ENCODE measurements around the gene CHD1. TPM values are rescaled to one million over a fixed set of nuclear protein-coding genes. Genes with fewer than 3 reads are reported as not detected.

CHD1 gene
- total and polyA plus RNA-seq, 2 of the 4 experiments (the other 2 are of a cell fraction): 12.3 to 33.7 TPM

- DNase-seq: no peak
- POLR2A ChIA-PET (ENCODE audit: unreplicated experiment): no interaction called here
- H4K5ac ChIP-seq (ENCODE audit: low read depth, low read length): no peak overlapping the region
- WGBS, 2 experiments (ENCODE audit: extremely low coverage in 2 of 2, insufficient read length in 1 of 2): no CpG with 5 or more reads among the region's 3 CpGs
- ATAC-seq (ENCODE audit: low read depth): no peak
- H3K14ac ChIP-seq (replicated peaks; ENCODE audit: low read depth, low read length): no peak overlapping the region
- H3K27me3 ChIP-seq (ENCODE audit: control insufficient read depth, insufficient read depth, low read length): no peaks in the 10 kb centered on the region
- H3K9ac ChIP-seq (ENCODE audit: low read depth, low read length): no peak overlapping the region
- H3K23ac ChIP-seq (ENCODE audit: low read depth, low read length): no peak overlapping the region
- no peak overlapping the region for H3K18ac ChIP-seq (ENCODE audit: low read depth, low read length)
- no peak overlapping the region for H4K8ac ChIP-seq (ENCODE audit: low read depth in 2 of 2, low read length in 2 of 2)
- in situ Hi-C loops (cut with MboI; ENCODE audit: low sequenced_read_pairs): no loop called here
- no peak overlapping the region for H4K91ac ChIP-seq (ENCODE audit: insufficient read depth, low read depth, low read length)
- no peak for TF ChIP-seq USF2 (IDR thresholded peaks at IDR 0.05; ENCODE audit: low read depth, low read length)
- peak; percentile 33 for TF ChIP-seq MAFK (IDR thresholded peaks at IDR 0.05; ENCODE audit: low read depth, low read length)
- no peak overlapping the region for H3K27ac ChIP-seq (ENCODE audit: insufficient read depth, low read length)
- H3K56ac ChIP-seq (ENCODE audit: extremely low read depth, insufficient read depth, low read length): no peak overlapping the region
- BruUV-seq (replicated peaks): no TSS peak
- peaks cover 13 to 43% of the 10 kb centered on the region in 2 experiments; a peak in 2 of 4 replicates for H3K79me1 ChIP-seq (ENCODE audit: low read depth in 1 of 2, low read length in 2 of 2)
- dilution Hi-C loops (cut with HindIII; ENCODE audit: low sequenced_read_pairs, unreplicated experiment): no loop called here
- intact Hi-C loops (cut with micrococcal nuclease): no loop called here
- no peak overlapping the region for H2AK9ac ChIP-seq (replicated peaks; ENCODE audit: low read depth, low read length, poor library complexity)
- no peak overlapping the region for H2BK120ac ChIP-seq (ENCODE audit: low read depth, low read length)
- H2AFZ ChIP-seq (replicated peaks; ENCODE audit: low read length, poor library complexity): no peak overlapping the region
- H2BK15ac ChIP-seq (ENCODE audit: low read depth, low read length): no peak overlapping the region
- H3K36me3 ChIP-seq (ENCODE audit: control insufficient read depth, insufficient read depth, low read length): no peaks in the 10 kb centered on the region
- no peak overlapping the region for H2BK20ac ChIP-seq (ENCODE audit: low read depth, low read length)
- H2AK5ac ChIP-seq (ENCODE audit: low read depth, low read length): no peak overlapping the region
- H3K4me1 ChIP-seq (ENCODE audit: control insufficient read depth, insufficient read depth, low read length): peaks cover 2% of the 10 kb centered on the region; the same call in 1 of the 2 replicates
- no peak overlapping the region for H2BK5ac ChIP-seq (ENCODE audit: low read depth, low read length, poor library complexity, severe bottlenecking)
- H3K9me1 ChIP-seq (ENCODE audit: insufficient read depth, low read length): no peaks in the 10 kb centered on the region; the same call in 1 of the 2 replicates
- no peaks in the 10 kb centered on the region for H3K9me3 ChIP-seq (ENCODE audit: control insufficient read depth, insufficient read depth, low read length)
- no peak overlapping the region for H3K4ac ChIP-seq (ENCODE audit: low read depth, low read length)
- CTCF ChIA-PET: interaction anchor here (0.6 kb wide), 1 partner anchor 129 kb away, joined by 5 read pairs; no protein-coding TSS in a partner anchor
- no peak overlapping the region for H3K4me2 ChIP-seq (ENCODE audit: low read depth, low read length)
- peaks cover 2% of the 10 kb centered on the region; the same call in 1 of the 2 replicates for H4K20me1 ChIP-seq (ENCODE audit: insufficient read depth, low read length)
- no peak overlapping the region for H3K4me3 ChIP-seq (ENCODE audit: insufficient read depth, low read depth, low read length)
Measured at GRCh38 chr5:98935206-98935605, 6.4 kb upstream of the CHD1 start.

Data from IMR-90 (cell line).